Body of pancreas (tissue), 4 donors: ENCODE results near the gene CCND2. TPM values are rescaled to one million over a fixed set of nuclear protein-coding genes. Genes with fewer than 3 reads are reported as not detected.

Source experiments
- ATAC-seq: fragments of 150-250 bp; one replicate; pipeline ENCODE4 v1.9.1; 2016
- DNase-seq, 4 donors: peaks; one replicate each; pipeline ENCODE4 v3.0.0-alpha.2; 2019
- H3K27ac ChIP-seq, 4 donors: fragments of 200-600 bp; sonication (generic); 1 replicate in 3 of 4; 2 replicates in 1 of 4; pipeline versions ENCODE4 v1.5.1 to v1.6.1; 2016 to 2019; ENCODE audit warnings: mild to moderate bottlenecking in 1 of 4, mixed read lengths in 1 of 4, moderate library complexity in 1 of 4
- H3K27me3 ChIP-seq, 2 donors: fragments of 200-600 bp; sonication (generic); one replicate each; pipeline ENCODE4 v1.6.0; 2016; ENCODE audit warnings: mild to moderate bottlenecking in 1 of 2
- H3K36me3 ChIP-seq, 2 donors: fragments of 200-600 bp; sonication (generic); replicated peaks in 1 of 2; 2 replicates each; pipeline ENCODE4 v1.5.1; 2016; ENCODE audit warnings: low read depth in 2 of 2; ENCODE audit not compliant: insufficient read depth in 1 of 2
- H3K4me1 ChIP-seq: fragments of 200-600 bp; sonication (generic); one replicate; pipeline ENCODE4 v1.6.0; 2016
- H3K4me3 ChIP-seq, 2 donors: fragments of 200-600 bp; sonication (generic); 1 replicate in 1 of 2; 2 replicates in 1 of 2; pipeline ENCODE4 v1.5.1; 2016 to 2019
- H3K9me3 ChIP-seq, 3 donors: fragments of 200-600 bp; sonication (generic); 1 replicate in 2 of 3; 2 replicates in 1 of 3; pipeline ENCODE4 v1.5.1; 2016
- CTCF ChIP-seq, 7 experiments: fragments of 450-650 bp in 4 of 7; fragments of 200-600 bp in 3 of 7; sonication (generic) in 3 of 7; IDR thresholded peaks; one replicate each; pipeline ENCODE4 v1.5.1; 2016 to 2019; ENCODE audit warnings: antibody characterized with exemption in 7 of 7
- POLR2A ChIP-seq, 3 donors: fragments of 450-650 bp; IDR thresholded peaks; one replicate each; pipeline ENCODE4 v1.6.1; 2016; ENCODE audit warnings: antibody characterized with exemption in 3 of 3, mild to moderate bottlenecking in 2 of 3
- WGBS, 2 donors: methylation state at CpG; one replicate each; pipeline ENCODE4 v1.1.5; 2017; 5-methylcytosine and 5-hydroxymethylcytosine counted together
- intact Hi-C: fragments of 100-400 bp; cut with DNase I; formaldehyde crosslinking; loops from one replicate; pipeline ENCODE4 v1.15.1; 2023
- total RNA-seq, 2 donors: library from RNA; depleted of rRNA; stranded (reverse); fragments of >200 nt; gene quantifications; one replicate each; pipeline ENCODE4 v1.1.0, GENCODE V29; 2016

CCND2 gene
- total RNA-seq, 2 donors from 2014 or later: 32.2 to 88.7 TPM

- intact Hi-C loops: no loop called here
- 67 to 89% methylated on average over 2 of the region's 2 CpGs for WGBS, 2 donors
- no peak for DNase-seq
- H3K27me3 ChIP-seq: no peaks in the 10 kb centered on the region
- TF ChIP-seq CTCF (IDR thresholded peaks at IDR 0.05) (no peak), POLR2A (IDR thresholded peaks at IDR 0.05) (no peak)
- H3K4me3 ChIP-seq: no peak overlapping the region
- H3K9me3 ChIP-seq: no peaks in the 10 kb centered on the region
- no peaks in the 10 kb centered on the region for H3K4me1 ChIP-seq
- no peaks in the 10 kb centered on the region for H3K36me3 ChIP-seq
- ATAC-seq: no peak
- H3K27ac ChIP-seq: no peak overlapping the region
Measured at GRCh38 chr12:4251967-4252366, 21.6 kb upstream of the CCND2 start.

GRCh38 chr12:4252601-4253000 lies 21.0 kb upstream of the CCND2 start:
- DNase-seq (no peak), ATAC-seq (no peak)
- Histone ChIP-seq H3K36me3 (no peaks in the 10 kb centered on the region), H3K9me3 (no peaks in the 10 kb centered on the region), H3K27me3 (no peaks in the 10 kb centered on the region), H3K27ac (no peak overlapping the region), H3K4me3 (no peak overlapping the region), H3K4me1 (no peaks in the 10 kb centered on the region)
- 63 to 86% methylated on average over 5 of the region's 5 CpGs for WGBS, 2 donors
- intact Hi-C loops: no loop called here
- TF ChIP-seq CTCF (IDR thresholded peaks at IDR 0.05): no peak
- TF ChIP-seq POLR2A (IDR thresholded peaks at IDR 0.05): no peak

- intact Hi-C loops: no loop called here
- 90 to 96% methylated on average over 2 of the region's 2 CpGs for WGBS, 2 donors
- H3K9me3 ChIP-seq: peaks cover 0 to 2% (median 0%) of the 10 kb centered on the region in 3 donors
- H3K4me3 ChIP-seq: no peak overlapping the region
- no peaks in the 10 kb centered on the region for H3K36me3 ChIP-seq
- H3K4me1 ChIP-seq: no peaks in the 10 kb centered on the region
- ATAC-seq: no peak
- DNase-seq: no peak
- no peaks in the 10 kb centered on the region for H3K27me3 ChIP-seq
- TF ChIP-seq CTCF (IDR thresholded peaks at IDR 0.05) (no peak), POLR2A (IDR thresholded peaks at IDR 0.05) (no peak)
- no peak overlapping the region for H3K27ac ChIP-seq
Measured at GRCh38 chr12:4256043-4256826, 17.3 kb upstream of the CCND2 start.

- no peak for ATAC-seq
Measured at GRCh38 chr12:4257442-4257841, 16.1 kb upstream of the CCND2 start.

More at GRCh38 chr12:4257442-4257841, 16.1 kb upstream of the CCND2 start:
- H3K4me3 ChIP-seq: no peak overlapping the region
- H3K9me3 ChIP-seq: peaks cover 0 to 2% (median 0%) of the 10 kb centered on the region in 3 donors
- no peak for DNase-seq
- intact Hi-C loops: no loop called here
- H3K36me3 ChIP-seq: no peaks in the 10 kb centered on the region
- no peaks in the 10 kb centered on the region for H3K27me3 ChIP-seq
- TF ChIP-seq POLR2A (IDR thresholded peaks at IDR 0.05): no peak
- no peak for TF ChIP-seq CTCF (IDR thresholded peaks at IDR 0.05)
- H3K27ac ChIP-seq: no peak overlapping the region
- no peaks in the 10 kb centered on the region for H3K4me1 ChIP-seq
